Measurements from ENCODE around the gene KRT32. TPM values are rescaled to one million over a fixed set of nuclear protein-coding genes. Genes with fewer than 3 reads are reported as not detected.

KRT32 gene
- total RNA-seq, 1 experiment from 2014 or later, result not detected

DNA sequence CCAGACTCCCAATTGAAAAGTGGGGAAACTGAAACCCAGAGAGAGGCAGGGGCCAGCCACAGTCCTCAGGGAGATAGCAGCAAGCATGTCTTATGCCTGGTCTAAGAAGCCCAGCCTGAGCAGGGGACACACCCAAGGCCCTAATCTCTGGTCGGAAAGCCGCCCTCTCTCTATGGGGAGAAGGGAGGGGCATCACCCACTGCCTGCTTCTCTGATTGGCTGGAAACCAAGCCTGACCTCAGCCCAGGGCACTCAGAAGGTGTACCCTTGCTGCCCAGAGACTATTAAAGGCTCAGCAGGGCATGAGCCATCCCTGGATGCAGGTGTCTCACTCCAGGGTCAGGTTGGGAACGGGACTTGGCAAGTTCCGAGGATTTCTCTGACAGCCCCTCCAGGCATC, 43.9 kb upstream of the KRT32 start:
- peaks cover 6% of the 10 kb centered on the region for H3K36me3 Mint-ChIP-seq (ENCODE audit: insufficient read depth, unreplicated experiment)
- H3K4me1 ChIP-seq, result peaks cover 44% of the 10 kb centered on the region
- CTCF ChIA-PET, result no interaction called here
- BruUV-seq (replicated peaks), result no TSS peak
- no peak overlapping the region for H3K27ac Mint-ChIP-seq (ENCODE audit: unreplicated experiment)
- H3K27me3 Mint-ChIP-seq (ENCODE audit: insufficient read depth, unreplicated experiment), result no peaks in the 10 kb centered on the region
- TF ChIP-seq CTCF (IDR thresholded peaks at IDR 0.05; ENCODE audit: insufficient read depth in 1 of 2, low read depth in 1 of 2, low read length in 1 of 2, severe bottlenecking in 1 of 2, unreplicated experiment in 1 of 2), result no peak
- H3K4me3 ChIP-seq (ENCODE audit: low read depth, low read length), result no peak overlapping the region
- POLR2A ChIA-PET, result no interaction called here
- no peaks in the 10 kb centered on the region for H3K9me3 ChIP-seq
- H3K9me3 Mint-ChIP-seq (ENCODE audit: unreplicated experiment), result no peaks in the 10 kb centered on the region
- no peaks in the 10 kb centered on the region for H3K27me3 ChIP-seq (replicated peaks; ENCODE audit: control insufficient read depth, insufficient read depth, low read length)
- no peaks in the 10 kb centered on the region for H3K36me3 ChIP-seq (ENCODE audit: control insufficient read depth, insufficient read depth, low read length)
- no peak overlapping the region for H3K4me3 Mint-ChIP-seq (ENCODE audit: unreplicated experiment)
- intact Hi-C loops (cut with micrococcal nuclease; ENCODE audit: unreplicated experiment), result no loop called here
- peaks cover 25% of the 10 kb centered on the region for H3K4me1 Mint-ChIP-seq (ENCODE audit: low read depth, unreplicated experiment)
- peak in 1 of 2 experiments; percentile 69 for DNase-seq

GRCh38 chr17:41510251-41511065, 43.3 kb upstream of the KRT32 start:
- H3K9me3 Mint-ChIP-seq (ENCODE audit: unreplicated experiment), result no peaks in the 10 kb centered on the region
- ChIA-PET POLR2A (interaction anchor here (1.0 kb wide), 2 partner anchors 18 to 178 kb away, joined by 5 read pairs; partner anchors contain the start of gene KRT19), CTCF (interaction anchor here (0.7 to 1.0 kb wide), 4 partner anchors 11 to 138 kb away, joined by 3 read pairs; no protein-coding TSS in a partner anchor)
- no peak for DNase-seq
- Histone ChIP-seq H3K27me3 (replicated peaks; ENCODE audit: control insufficient read depth, insufficient read depth, low read length) (no peaks in the 10 kb centered on the region), H3K4me3 (ENCODE audit: low read depth, low read length) (no peak overlapping the region), H3K9me3 (no peaks in the 10 kb centered on the region), H3K36me3 (ENCODE audit: control insufficient read depth, insufficient read depth, low read length) (no peaks in the 10 kb centered on the region), H3K4me1 (peaks cover 49% of the 10 kb centered on the region)
- no peaks in the 10 kb centered on the region for H3K27me3 Mint-ChIP-seq (ENCODE audit: insufficient read depth, unreplicated experiment)
- H3K27ac Mint-ChIP-seq (ENCODE audit: unreplicated experiment), result no peak overlapping the region
- peaks cover 29% of the 10 kb centered on the region for H3K4me1 Mint-ChIP-seq (ENCODE audit: low read depth, unreplicated experiment)
- intact Hi-C loops (cut with micrococcal nuclease; ENCODE audit: unreplicated experiment), result no loop called here
- H3K4me3 Mint-ChIP-seq (ENCODE audit: unreplicated experiment), result no peak overlapping the region
- TF ChIP-seq CTCF (IDR thresholded peaks at IDR 0.05; ENCODE audit: insufficient read depth in 1 of 2, low read depth in 1 of 2, low read length in 1 of 2, severe bottlenecking in 1 of 2, unreplicated experiment in 1 of 2), result no peak
- BruUV-seq (replicated peaks), result no TSS peak
- H3K36me3 Mint-ChIP-seq (ENCODE audit: insufficient read depth, unreplicated experiment), result peaks cover 6% of the 10 kb centered on the region

GRCh38 chr17:41507315-41507880, 40.2 kb upstream of the KRT32 start:
- BruUV-seq (replicated peaks), result no TSS peak
- H3K9me3 Mint-ChIP-seq (ENCODE audit: unreplicated experiment), result no peaks in the 10 kb centered on the region
- intact Hi-C loops (cut with micrococcal nuclease; ENCODE audit: unreplicated experiment), result no loop called here
- peaks cover 6% of the 10 kb centered on the region for H3K36me3 Mint-ChIP-seq (ENCODE audit: insufficient read depth, unreplicated experiment)
- H3K4me1 ChIP-seq, result peaks cover 49% of the 10 kb centered on the region
- CTCF ChIA-PET, result interaction anchor here (0.6 to 1.3 kb wide), 3 partner anchors 15 to 155 kb away, joined by 3 to 5 read pairs (median 3); no protein-coding TSS in a partner anchor
- no peaks in the 10 kb centered on the region for H3K9me3 ChIP-seq
- POLR2A ChIA-PET, result no interaction called here
- peaks cover 29% of the 10 kb centered on the region for H3K4me1 Mint-ChIP-seq (ENCODE audit: low read depth, unreplicated experiment)
- no peak for DNase-seq
- H3K27me3 ChIP-seq (replicated peaks; ENCODE audit: control insufficient read depth, insufficient read depth, low read length), result no peaks in the 10 kb centered on the region
- no peak overlapping the region for H3K4me3 ChIP-seq (ENCODE audit: low read depth, low read length)
- no peaks in the 10 kb centered on the region for H3K36me3 ChIP-seq (ENCODE audit: control insufficient read depth, insufficient read depth, low read length)
- H3K27me3 Mint-ChIP-seq (ENCODE audit: insufficient read depth, unreplicated experiment), result no peaks in the 10 kb centered on the region
- no peak for TF ChIP-seq CTCF (IDR thresholded peaks at IDR 0.05; ENCODE audit: insufficient read depth in 1 of 2, low read depth in 1 of 2, low read length in 1 of 2, severe bottlenecking in 1 of 2, unreplicated experiment in 1 of 2)
- no peak overlapping the region for H3K4me3 Mint-ChIP-seq (ENCODE audit: unreplicated experiment)
- H3K27ac Mint-ChIP-seq (ENCODE audit: unreplicated experiment), result peak overlapping the region; percentile 12

All from Caco-2 (cell line).